Omental fat pad (tissue), 4 donors: ENCODE measurements around the gene RXFP4. TPM values are rescaled to one million over a fixed set of nuclear protein-coding genes. Genes with fewer than 3 reads are reported as not detected.

Experiments
- ATAC-seq: fragments of 150-250 bp; one replicate; pipeline ENCODE4 v1.9.1; 2016; ENCODE audit warnings: mild to moderate bottlenecking, moderate library complexity; ENCODE audit not compliant: low FRiP score
- DNase-seq: peaks from one replicate; pipeline ENCODE4 v3.0.0-alpha.2; 2019; ENCODE audit warnings: low spot score
- CTCF ChIP-seq, 3 donors: fragments of 450-650 bp; IDR thresholded peaks; one replicate each; pipeline ENCODE4 v1.5.1; 2016 to 2017; ENCODE audit warnings: antibody characterized with exemption in 3 of 3, mild to moderate bottlenecking in 3 of 3, moderate library complexity in 2 of 3
- total RNA-seq, 4 donors: library from RNA; depleted of rRNA; stranded (reverse); fragments of >200 nt; gene quantifications; one replicate each; pipeline ENCODE4 v1.1.0, GENCODE V29; 2016

The RXFP4 gene
- total RNA-seq, 4 donors from 2014 or later = not detected

GRCh38 chr1:155978325-155978972, 37.0 kb downstream of the RXFP4 start, which contains the start of gene ARHGEF2:
ARHGEF2 (minus strand) TSS chr1:155978547; CDS start chr1:155978427, 120 bp downstream.
- ATAC-seq = peak; percentile 7
- TF ChIP-seq CTCF (IDR thresholded peaks at IDR 0.05) = no peak

GRCh38 chr1:155978973-155979429, 37.6 kb downstream of the RXFP4 start:
- ATAC-seq (no peak), DNase-seq (no peak)
- no peak for TF ChIP-seq CTCF (IDR thresholded peaks at IDR 0.05)

More at GRCh38 chr1:155978325-155978972, 37.0 kb downstream of the RXFP4 start, which contains the start of gene ARHGEF2:
- peak; percentile 57 for DNase-seq

- DNase-seq (no peak), ATAC-seq (no peak)
- no peak for TF ChIP-seq CTCF (IDR thresholded peaks at IDR 0.05)
Measured at GRCh38 chr1:155979597-155980343, 38.3 kb downstream of the RXFP4 start.

- ATAC-seq (peak; percentile 88), DNase-seq (no peak)
- TF ChIP-seq CTCF (IDR thresholded peaks at IDR 0.05) = no peak
Measured at GRCh38 chr1:155981266-155982088, 40.0 kb downstream of the RXFP4 start.

GRCh38 chr1:155982106-155982505, 40.7 kb downstream of the RXFP4 start:
- TF ChIP-seq CTCF (IDR thresholded peaks at IDR 0.05) = no peak
- DNase-seq (no peak), ATAC-seq (no peak)

- ATAC-seq (peak; percentile 24), DNase-seq (no peak)
- TF ChIP-seq CTCF (IDR thresholded peaks at IDR 0.05) = no peak
Measured at GRCh38 chr1:155983191-155984024, 42.0 kb downstream of the RXFP4 start.
